GM18508 (cell line): ENCODE measurements around the gene ESRRA.

ENCODE experiments used
- ATAC-seq: cut with Tn5 transposase; IDR thresholded peaks from one replicate; pipeline ENCODE4 v1.9.1; 2021; ENCODE audit warnings: moderate number of reproducible peaks; ENCODE audit not compliant: insufficient read depth, unreplicated experiment

ESRRA gene

GRCh38 chr11:64344787-64345186, 39.5 kb downstream of the ESRRA start:
- ATAC-seq: no peak

- ATAC-seq: no peak
These were observed 42.0 kb downstream of the ESRRA start for GRCh38 chr11:64347193-64347867.

- no peak for ATAC-seq
These were observed 43.2 kb downstream of the ESRRA start for GRCh38 chr11:64348383-64349024.

- ATAC-seq: no peak
These were observed 43.7 kb downstream of the ESRRA start for GRCh38 chr11:64349025-64349387.

- ATAC-seq: no peak
These were observed 44.1 kb downstream of the ESRRA start for GRCh38 chr11:64349404-64349803.

GRCh38 chr11:64351136-64351631, 45.9 kb downstream of the ESRRA start:
- ATAC-seq: no peak

GRCh38 chr11:64352099-64352994, 47.0 kb downstream of the ESRRA start:
- ATAC-seq: no peak

GRCh38 chr11:64352995-64353714, 47.8 kb downstream of the ESRRA start:
- no peak for ATAC-seq

GRCh38 chr11:64353715-64354506, 48.6 kb downstream of the ESRRA start:
- no peak for ATAC-seq

GRCh38 chr11:64355078-64355940, 50.0 kb downstream of the ESRRA start:
- ATAC-seq: no peak

GRCh38 chr11:64356498-64357411, 51.4 kb downstream of the ESRRA start:
- no peak for ATAC-seq

- ATAC-seq: no peak
These were observed 52.1 kb downstream of the ESRRA start for GRCh38 chr11:64357446-64357845.

GRCh38 chr11:64357904-64358535, 52.7 kb downstream of the ESRRA start:
- ATAC-seq: no peak

- no peak for ATAC-seq
These were observed 53.2 kb downstream of the ESRRA start for GRCh38 chr11:64358536-64358906.

- ATAC-seq: no peak
These were observed 53.8 kb downstream of the ESRRA start, which contains the start of gene RPS6KA4 for GRCh38 chr11:64358907-64359711. Gene RPS6KA4, plus strand, starts transcription at chr11:64359162. Its CDS starts 74 bp downstream, at chr11:64359236.

- no peak for ATAC-seq
These were observed 54.6 kb downstream of the ESRRA start for GRCh38 chr11:64359712-64360445.
